HEK293 (cell line): Measurements from ENCODE around the gene CBY2.

Experiments used
- ZBTB10 ChIP-seq: fragments of 450-650 bp; formaldehyde crosslinking; IDR thresholded peaks from 2 replicates; pipeline ENCODE4 v1.5.1; 2016; ENCODE audit warnings: missing biosample characterization, missing genetic modification characterization
- ZNF747 ChIP-seq: fragments of 450-650 bp; formaldehyde crosslinking; IDR thresholded peaks from 2 replicates; pipeline ENCODE4 v1.5.1; 2016; ENCODE audit warnings: missing biosample characterization, missing genetic modification characterization

GRCh38 chr13:45691667-45692066, 10.5 kb upstream of the CBY2 start:
- no peak for TF ChIP-seq ZBTB10 (tag by site-specific recombination)
- no peak for TF ChIP-seq ZNF747
